Activated naive CD4-positive, alpha-beta T cell treated with anti-CD3 and anti-CD28 coated beads, Interleukin-2, amount 10 ng/mL, durations not matched to agents 7 days and 5 days (primary cell): Measurements from ENCODE around the gene HEATR3.
A peak's percentile ranks its signal among the peaks of the same experiment; 100 is the strongest.
"Not testable (repeated sequence)": the region's sequence is repeated elsewhere in the genome, so short reads cannot be mapped to it uniquely, and the experiment has no call there.

Experiments
- CTCF ChIA-PET: fragments of 350-600 bp; sonication (Branson Sonifier 250); formaldehyde crosslinking; loops from one replicate; lab custom pipeline; 2021; ENCODE audit warnings: antibody characterized with exemption; lab: Charles Lee
- DNase-seq: peaks from one replicate; pipeline ENCODE4 v3.0.0-alpha.2; 2020
- H3K27ac Mint-ChIP-seq: one replicate; pipeline ENCODE4 v1.8.0; 2021; ENCODE audit warnings: mild to moderate bottlenecking, moderate library complexity, mixed read lengths
- H3K27me3 Mint-ChIP-seq: one replicate; pipeline ENCODE4 v1.8.0; 2021; ENCODE audit warnings: mild to moderate bottlenecking, mixed read lengths
- H3K36me3 Mint-ChIP-seq: one replicate; pipeline ENCODE4 v1.8.0; 2021; ENCODE audit warnings: mixed read lengths
- H3K4me1 Mint-ChIP-seq: one replicate; pipeline ENCODE4 v1.8.0; 2021; ENCODE audit warnings: mixed read lengths
- H3K4me3 Mint-ChIP-seq: one replicate; pipeline ENCODE4 v1.8.0; 2021; ENCODE audit warnings: mild to moderate bottlenecking, moderate library complexity, mixed read lengths
- H3K9me3 Mint-ChIP-seq: one replicate; pipeline ENCODE4 v1.8.0; 2021; ENCODE audit warnings: mixed read lengths

The HEATR3 gene

DNA sequence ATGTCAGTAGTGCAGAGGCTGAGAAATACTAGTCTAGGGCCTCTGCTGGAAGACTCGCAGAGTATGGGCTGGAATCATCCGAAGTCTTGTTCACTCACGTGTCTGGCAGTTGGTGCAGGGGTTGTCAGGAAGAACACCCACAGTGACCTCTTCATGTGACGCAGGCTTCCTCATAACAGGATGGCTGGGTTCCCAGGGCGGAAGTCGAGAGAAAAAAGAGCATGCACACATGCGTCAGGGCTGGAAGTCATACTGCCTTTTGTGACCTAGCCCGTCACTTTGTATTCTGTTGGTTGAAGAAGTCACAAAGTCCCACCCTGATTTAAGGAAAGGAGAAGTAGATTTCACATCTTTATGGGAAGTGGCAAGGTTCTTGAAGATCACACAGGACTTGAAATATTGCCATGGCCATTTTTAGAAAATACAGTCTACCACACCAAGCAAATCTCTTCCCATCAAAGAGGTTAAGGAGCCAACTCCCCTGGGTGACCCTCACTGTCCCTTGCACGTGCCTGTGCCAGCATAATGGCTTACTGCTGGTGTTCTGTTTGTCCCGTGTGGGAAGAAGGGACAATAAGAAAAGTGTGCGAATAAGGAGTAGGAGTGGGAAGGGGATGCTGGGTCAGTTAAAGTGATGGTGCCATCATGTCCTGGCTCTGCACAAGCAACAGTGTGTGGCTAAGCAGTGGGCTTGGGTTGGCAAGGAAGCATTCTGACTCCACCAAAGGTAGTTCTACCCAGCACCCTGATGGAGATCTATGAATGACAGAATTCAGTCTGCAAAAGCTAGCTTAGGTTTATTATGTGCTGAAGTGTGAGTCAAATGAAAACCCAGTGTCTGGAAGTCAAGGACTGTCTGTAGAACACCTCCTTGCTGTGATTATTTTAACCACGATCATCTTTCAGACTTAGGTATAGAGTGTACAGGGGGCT is 28.1 kb downstream of the HEATR3 start:
- Mint-ChIP-seq H3K27ac (peak overlapping the region; percentile 11), H3K4me1 (no peaks in the 10 kb centered on the region), H3K27me3 (no peaks in the 10 kb centered on the region), H3K36me3 (peaks cover 23% of the 10 kb centered on the region), H3K9me3 (no peaks in the 10 kb centered on the region), H3K4me3 (no peak overlapping the region)
- CTCF ChIA-PET = no interaction called here
- no peak for DNase-seq

DNA sequence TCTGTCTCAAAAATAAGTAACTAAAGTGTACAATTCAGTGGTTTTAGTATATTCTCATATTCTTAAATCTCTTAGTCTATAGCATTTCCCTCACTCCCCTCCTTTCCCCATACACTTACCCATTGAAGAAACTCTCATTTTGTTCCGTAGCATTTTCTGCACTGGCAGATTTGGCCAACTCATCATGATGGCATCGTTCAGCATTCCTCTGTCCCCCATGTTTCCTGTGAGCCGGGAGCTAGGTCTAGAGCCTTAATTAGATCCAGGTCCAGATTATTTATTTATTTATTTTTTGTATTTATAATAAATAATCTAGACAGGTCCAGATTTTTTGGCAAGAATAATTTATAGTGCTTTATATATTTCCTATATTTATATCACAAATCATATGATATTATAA is 31.0 kb downstream of the HEATR3 start:
- Mint-ChIP-seq H3K36me3 (peaks cover 31% of the 10 kb centered on the region), H3K27me3 (no peaks in the 10 kb centered on the region), H3K27ac (no peak overlapping the region), H3K4me1 (no peaks in the 10 kb centered on the region), H3K4me3 (no peak overlapping the region), H3K9me3 (no peaks in the 10 kb centered on the region)
- DNase-seq = no peak
- CTCF ChIA-PET = interaction anchor here (0.7 to 0.8 kb wide), 2 partner anchors 28 to 114 kb away, joined by 3 to 4 read pairs; no protein-coding TSS in a partner anchor

DNA sequence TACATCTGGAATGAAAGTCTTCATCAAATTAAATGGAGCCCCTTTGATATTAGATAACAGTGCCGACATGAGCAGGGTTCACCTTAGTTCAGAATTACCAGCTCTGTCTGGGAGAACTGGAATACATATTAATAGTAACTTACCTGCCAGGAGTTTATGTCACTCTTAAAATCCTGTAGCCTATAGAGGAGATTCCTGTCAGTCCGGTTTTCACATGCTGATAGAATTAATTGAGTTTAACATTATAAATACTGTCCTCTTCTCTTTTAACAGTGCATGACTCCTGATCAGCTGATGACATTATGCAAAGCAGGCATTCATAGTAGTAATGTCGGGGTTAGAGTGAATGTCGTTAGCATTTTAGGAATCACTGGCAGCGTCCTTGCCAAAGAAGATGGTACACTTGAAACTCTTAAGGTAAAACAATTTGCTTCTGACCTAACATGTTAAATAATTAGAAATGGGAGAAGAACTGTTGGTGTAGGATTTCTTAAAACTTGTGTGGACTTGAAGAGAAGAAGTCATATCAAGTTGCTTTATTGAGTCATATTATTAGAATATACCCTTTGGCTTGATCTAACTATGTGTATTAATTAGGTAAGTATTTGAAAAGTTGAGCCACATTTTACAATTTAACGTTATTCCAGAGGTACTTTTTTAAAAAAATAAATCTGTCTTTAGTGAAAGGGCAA is 34.3 kb downstream of the HEATR3 start:
- Mint-ChIP-seq H3K36me3 (peaks cover 43% of the 10 kb centered on the region), H3K9me3 (no peaks in the 10 kb centered on the region), H3K27me3 (no peaks in the 10 kb centered on the region), H3K4me3 (no peak overlapping the region), H3K27ac (no peak overlapping the region), H3K4me1 (no peaks in the 10 kb centered on the region)
- CTCF ChIA-PET = interaction anchor here (1.3 to 1.4 kb wide), 2 partner anchors 74 to 110 kb away, joined by 3 read pairs; no protein-coding TSS in a partner anchor
- DNase-seq = no peak

GRCh38 chr16:50102051-50102746 is 36.4 kb downstream of the HEATR3 start:
- CTCF ChIA-PET = interaction anchor here (0.6 to 1.2 kb wide), 3 partner anchors 19 to 544 kb away, joined by 3 to 4 read pairs (median 4); no protein-coding TSS in a partner anchor
- Mint-ChIP-seq H3K36me3 (peaks cover 47% of the 10 kb centered on the region), H3K27ac (no peak overlapping the region), H3K4me1 (no peaks in the 10 kb centered on the region), H3K9me3 (no peaks in the 10 kb centered on the region), H3K4me3 (no peak overlapping the region), H3K27me3 (no peaks in the 10 kb centered on the region)
- DNase-seq = no peak

DNA sequence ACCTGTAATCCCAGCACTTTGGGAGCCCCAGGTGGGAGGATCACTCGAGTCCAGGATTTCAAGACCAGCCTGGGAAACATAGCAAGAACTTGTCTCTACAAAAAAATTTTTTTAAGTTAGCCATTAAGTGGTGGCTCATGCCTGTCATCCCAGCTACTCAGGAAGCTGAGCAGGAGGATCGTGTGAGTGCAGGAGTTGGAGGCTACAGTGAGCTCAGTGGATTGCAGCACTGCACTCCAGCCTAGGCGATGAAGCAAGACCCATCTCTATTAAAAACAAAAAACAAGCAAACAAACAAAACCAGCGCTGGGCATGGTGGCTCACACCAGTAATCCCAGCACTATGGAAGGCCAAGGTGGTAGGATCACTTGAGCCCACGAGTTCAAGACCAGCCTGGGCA is 38.0 kb downstream of the HEATR3 start:
- no peaks in the 10 kb centered on the region for H3K27me3 Mint-ChIP-seq
- no peaks in the 10 kb centered on the region for H3K9me3 Mint-ChIP-seq
- H3K27ac Mint-ChIP-seq = no peak overlapping the region
- H3K4me3 Mint-ChIP-seq = no peak overlapping the region
- no peak for DNase-seq
- H3K4me1 Mint-ChIP-seq = no peaks in the 10 kb centered on the region
- CTCF ChIA-PET = no interaction called here
- peaks cover 47% of the 10 kb centered on the region for H3K36me3 Mint-ChIP-seq

- Mint-ChIP-seq H3K36me3 (no peaks in the 10 kb centered on the region), H3K4me1 (peaks cover 5% of the 10 kb centered on the region), H3K27me3 (no peaks in the 10 kb centered on the region), H3K9me3 (no peaks in the 10 kb centered on the region), H3K27ac (no peak overlapping the region), H3K4me3 (no peak overlapping the region)
- DNase-seq = no peak
- CTCF ChIA-PET = no interaction called here
These were observed 48.8 kb downstream of the HEATR3 start for GRCh38 chr16:50114357-50115129.

- Mint-ChIP-seq H3K9me3 (no peaks in the 10 kb centered on the region), H3K4me1 (peaks cover 41% of the 10 kb centered on the region), H3K36me3 (no peaks in the 10 kb centered on the region), H3K27me3 (no peaks in the 10 kb centered on the region), H3K27ac (no peak overlapping the region), H3K4me3 (no peak overlapping the region)
- DNase-seq = no peak
- CTCF ChIA-PET = interaction anchor here (1.3 to 2.9 kb wide), 4 partner anchors 18 to 90 kb away, joined by 3 to 16 read pairs (median 7); partner anchors contain the start of gene HEATR3
These were observed 54.9 kb downstream of the HEATR3 start for GRCh38 chr16:50120711-50121110.

DNA sequence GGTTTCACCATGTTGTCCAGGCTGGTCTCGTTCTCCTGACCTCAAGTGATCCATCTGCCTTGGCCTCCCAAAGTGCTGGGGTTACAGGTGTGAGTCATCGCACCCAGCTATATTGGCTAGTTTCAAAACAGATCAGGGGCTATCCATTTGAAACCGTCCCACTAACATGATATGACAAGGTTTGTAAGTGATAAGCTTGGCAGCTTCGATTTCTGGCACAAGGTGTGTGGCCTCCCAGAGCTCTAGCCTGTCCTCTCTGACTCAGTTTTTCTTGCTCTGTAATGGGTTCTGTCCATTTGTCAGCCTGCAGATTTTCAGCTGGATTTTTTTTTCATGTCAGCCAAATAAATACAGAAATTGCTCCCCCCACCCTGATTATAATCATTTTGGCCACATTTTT is 55.5 kb downstream of the HEATR3 start:
- H3K27ac Mint-ChIP-seq = peak overlapping the region; percentile 20
- CTCF ChIA-PET = interaction anchor here (0.6 to 2.9 kb wide), 5 partner anchors 19 to 89 kb away, joined by 3 to 16 read pairs (median 7); partner anchors contain the start of gene HEATR3
- H3K4me3 Mint-ChIP-seq = no peak overlapping the region
- H3K4me1 Mint-ChIP-seq = peaks cover 41% of the 10 kb centered on the region
- H3K9me3 Mint-ChIP-seq = no peaks in the 10 kb centered on the region
- DNase-seq = no peak
- H3K36me3 Mint-ChIP-seq = no peaks in the 10 kb centered on the region
- H3K27me3 Mint-ChIP-seq = no peaks in the 10 kb centered on the region

DNA sequence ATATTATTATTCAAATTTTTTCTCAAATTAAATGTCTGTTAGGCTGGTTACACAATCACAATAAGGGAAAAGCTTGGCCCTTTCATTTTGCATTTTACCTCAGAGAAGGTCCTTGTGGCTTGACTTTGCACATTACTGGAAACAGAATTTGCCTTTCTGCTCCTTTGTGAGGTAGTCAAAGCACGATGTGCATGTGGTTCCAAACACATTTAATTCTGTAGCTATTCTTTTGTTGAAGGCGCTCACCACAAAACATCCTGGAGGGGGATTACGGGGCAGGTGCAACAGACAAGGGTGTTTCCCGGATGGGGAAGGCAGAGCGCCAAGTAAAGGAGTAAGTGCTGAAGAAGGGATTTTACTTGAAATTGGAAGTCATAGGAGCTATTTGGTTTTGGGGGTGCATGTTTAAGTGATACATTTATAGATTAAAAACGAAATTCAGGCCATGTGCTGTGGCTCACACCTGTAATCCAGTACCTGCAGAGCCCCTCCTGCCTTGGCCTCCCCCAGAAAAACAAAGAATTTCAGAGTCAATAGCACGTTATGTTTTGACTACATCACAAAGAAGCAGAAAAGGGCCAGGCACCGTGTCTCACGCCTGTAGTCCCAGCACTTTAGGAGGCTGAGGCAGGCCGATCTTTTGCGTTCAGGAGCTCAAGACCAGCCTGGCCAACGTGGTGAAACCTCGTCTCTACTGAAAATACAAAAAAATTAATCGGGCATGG is 56.1 kb downstream of the HEATR3 start:
- Mint-ChIP-seq H3K27ac (peak overlapping the region; percentile 79), H3K36me3 (no peaks in the 10 kb centered on the region), H3K9me3 (no peaks in the 10 kb centered on the region), H3K27me3 (no peaks in the 10 kb centered on the region), H3K4me3 (no peak overlapping the region), H3K4me1 (peaks cover 41% of the 10 kb centered on the region)
- DNase-seq = peak; percentile 65
- CTCF ChIA-PET = interaction anchor here (0.6 to 2.9 kb wide), 6 partner anchors 19 to 97 kb away, joined by 3 to 16 read pairs (median 6); partner anchors contain the start of genes CNEP1R1 and HEATR3

GRCh38 chr16:50123417-50123816 is 57.6 kb downstream of the HEATR3 start:
- Mint-ChIP-seq H3K27me3 (no peaks in the 10 kb centered on the region), H3K27ac (no peak overlapping the region), H3K9me3 (no peaks in the 10 kb centered on the region), H3K4me3 (no peak overlapping the region), H3K4me1 (peaks cover 41% of the 10 kb centered on the region), H3K36me3 (no peaks in the 10 kb centered on the region)
- DNase-seq = no peak
- CTCF ChIA-PET = interaction anchor here (0.6 kb wide), 1 partner anchor 92 kb away, joined by 3 read pairs; no protein-coding TSS in a partner anchor

DNA sequence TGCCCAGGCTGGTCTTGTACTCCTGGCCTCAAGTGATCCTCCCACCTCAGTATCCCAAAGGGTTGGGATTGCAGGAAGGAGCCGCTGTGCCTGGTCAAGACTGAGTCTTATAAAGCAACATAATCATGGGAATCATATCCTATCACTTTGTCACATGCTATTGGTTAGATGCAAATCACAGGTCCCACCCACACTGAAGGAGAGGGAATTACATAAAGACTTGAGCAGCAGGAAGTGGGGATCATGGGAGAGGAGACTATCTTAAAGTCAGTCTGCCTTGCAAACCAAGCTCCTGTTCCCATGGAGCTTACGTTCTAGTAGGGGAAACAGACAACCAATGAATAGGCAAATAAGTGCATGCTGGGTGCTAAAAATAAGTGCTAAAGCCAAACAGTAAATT is 59.0 kb downstream of the HEATR3 start:
- Mint-ChIP-seq H3K36me3 (no peaks in the 10 kb centered on the region), H3K4me1 (peaks cover 34% of the 10 kb centered on the region), H3K4me3 (no peak overlapping the region), H3K27me3 (no peaks in the 10 kb centered on the region), H3K27ac (no peak overlapping the region), H3K9me3 (no peaks in the 10 kb centered on the region)
- CTCF ChIA-PET = interaction anchor here (0.6 kb wide), 1 partner anchor 85 kb away, joined by 3 read pairs; no protein-coding TSS in a partner anchor
- no peak for DNase-seq

- no peaks in the 10 kb centered on the region for H3K9me3 Mint-ChIP-seq
- no peaks in the 10 kb centered on the region for H3K27me3 Mint-ChIP-seq
- DNase-seq = no peak
- CTCF ChIA-PET = no interaction called here
- no peak overlapping the region for H3K27ac Mint-ChIP-seq
- no peak overlapping the region for H3K4me3 Mint-ChIP-seq
- H3K36me3 Mint-ChIP-seq = no peaks in the 10 kb centered on the region
- peaks cover 22% of the 10 kb centered on the region for H3K4me1 Mint-ChIP-seq
These were observed 60.4 kb downstream of the HEATR3 start for GRCh38 chr16:50126183-50126582.

GRCh38 chr16:50132571-50132970 is 66.8 kb downstream of the HEATR3 start:
- CTCF ChIA-PET, H3K36me3 Mint-ChIP-seq, H3K27ac Mint-ChIP-seq: not testable (repeated sequence)

More at GRCh38 chr16:50132571-50132970, 66.8 kb downstream of the HEATR3 start:
- H3K4me1 Mint-ChIP-seq, H3K9me3 Mint-ChIP-seq, DNase-seq, H3K4me3 Mint-ChIP-seq: not testable (repeated sequence)
- H3K27me3 Mint-ChIP-seq = peaks cover 12% of the 10 kb centered on the region
